Kidney capillary endothelial cell (primary cell): Measurements from ENCODE around the gene ACTMAP.
"Not testable (repeated sequence)": the region's sequence is repeated elsewhere in the genome, so short reads cannot be mapped to it uniquely, and the experiment has no call there.

Experiments used
- DNase-seq: peaks from one replicate; pipeline ENCODE4 v3.0.0-alpha.2; 2018; ENCODE audit warnings: low spot score

ACTMAP gene, protein sequence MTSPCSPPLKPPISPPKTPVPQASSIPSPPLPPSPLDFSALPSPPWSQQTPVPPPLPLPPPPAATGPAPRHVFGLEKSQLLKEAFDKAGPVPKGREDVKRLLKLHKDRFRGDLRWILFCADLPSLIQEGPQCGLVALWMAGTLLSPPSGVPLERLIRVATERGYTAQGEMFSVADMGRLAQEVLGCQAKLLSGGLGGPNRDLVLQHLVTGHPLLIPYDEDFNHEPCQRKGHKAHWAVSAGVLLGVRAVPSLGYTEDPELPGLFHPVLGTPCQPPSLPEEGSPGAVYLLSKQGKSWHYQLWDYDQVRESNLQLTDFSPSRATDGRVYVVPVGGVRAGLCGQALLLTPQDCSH

DNA sequence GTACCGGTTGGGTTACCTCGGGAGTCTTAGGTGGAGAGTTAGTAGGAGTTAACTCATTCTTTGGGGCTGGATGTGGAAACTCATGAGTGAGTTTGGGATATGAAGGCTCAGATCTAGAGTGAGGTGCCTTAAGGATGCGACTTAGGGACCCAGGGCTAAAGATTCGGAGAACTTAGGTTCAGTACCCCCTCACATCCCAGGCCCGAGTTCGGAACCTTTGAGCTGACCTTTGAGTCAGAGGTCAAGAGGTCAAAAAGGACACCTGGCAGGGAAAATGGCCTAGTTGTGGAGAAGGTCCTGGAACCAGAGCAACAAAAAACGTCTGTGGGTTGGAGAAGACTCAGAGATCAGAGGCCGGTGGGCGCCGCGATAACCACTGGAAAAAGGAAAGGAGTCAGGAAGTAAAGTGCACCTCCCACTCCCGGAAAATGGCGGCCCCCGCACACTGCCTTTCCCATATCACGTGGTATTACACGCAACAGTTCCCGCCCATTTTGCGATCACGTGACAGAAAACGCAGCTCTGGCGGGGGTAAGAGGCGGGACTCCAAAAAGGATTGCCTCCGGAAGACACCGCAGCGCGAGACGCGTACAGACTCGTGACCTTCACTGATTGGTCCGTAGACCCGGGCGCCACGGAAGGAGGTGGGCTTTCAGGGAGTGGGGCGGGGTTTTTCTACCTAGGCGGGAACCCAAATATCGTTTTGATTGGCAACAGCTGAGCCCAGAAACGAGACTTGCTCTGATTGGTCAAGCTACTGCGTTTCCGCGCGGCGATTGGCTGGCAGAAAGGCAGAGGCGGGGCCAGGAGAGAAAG lies at the start of gene ACTMAP:
Gene ACTMAP (minus strand): TSS at position 420 of the 816 bp plus-strand sequence. CDS start 674 bp downstream, outside the sequence.
- DNase-seq = peak; percentile 99

DNA sequence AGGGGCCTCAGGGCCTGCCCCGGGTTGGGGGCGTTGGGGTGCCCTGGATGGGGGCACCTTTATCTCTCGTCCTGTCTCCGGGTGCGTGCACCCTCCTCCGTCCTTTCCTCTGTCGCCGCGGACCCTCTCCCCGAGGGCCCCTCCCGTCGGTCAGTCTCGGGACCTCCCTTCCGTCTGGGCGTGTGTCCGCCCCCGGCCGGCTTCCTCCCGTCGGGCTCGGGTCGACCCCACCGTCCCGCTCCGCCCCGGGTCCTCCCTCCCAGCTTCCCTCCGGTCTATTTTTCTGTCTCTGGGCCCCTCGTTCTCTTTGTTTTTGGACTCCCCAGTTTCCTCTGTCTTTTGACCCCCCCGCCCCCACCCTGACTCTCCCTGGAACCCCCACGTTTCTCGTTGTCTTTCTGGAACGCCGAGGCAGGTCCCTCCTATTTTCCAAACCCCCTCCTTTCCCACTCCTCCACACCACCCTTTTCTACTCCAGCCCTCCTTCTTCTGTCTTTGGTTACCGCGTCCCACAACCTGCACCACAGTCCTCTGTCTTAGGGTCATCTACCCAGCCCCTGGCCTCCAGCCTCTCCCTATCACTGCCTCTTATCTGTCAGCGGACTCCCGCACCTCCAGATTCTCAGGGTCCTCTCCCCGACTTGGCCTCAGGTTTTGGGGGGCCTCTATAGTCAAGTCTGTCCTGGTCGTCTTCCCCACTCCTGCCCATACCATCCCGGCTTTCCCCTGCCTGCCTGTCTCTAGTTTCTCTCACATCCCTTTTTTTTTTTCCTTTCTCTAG lies 49.5 kb upstream of the ACTMAP start:
- DNase-seq = no peak

DNA sequence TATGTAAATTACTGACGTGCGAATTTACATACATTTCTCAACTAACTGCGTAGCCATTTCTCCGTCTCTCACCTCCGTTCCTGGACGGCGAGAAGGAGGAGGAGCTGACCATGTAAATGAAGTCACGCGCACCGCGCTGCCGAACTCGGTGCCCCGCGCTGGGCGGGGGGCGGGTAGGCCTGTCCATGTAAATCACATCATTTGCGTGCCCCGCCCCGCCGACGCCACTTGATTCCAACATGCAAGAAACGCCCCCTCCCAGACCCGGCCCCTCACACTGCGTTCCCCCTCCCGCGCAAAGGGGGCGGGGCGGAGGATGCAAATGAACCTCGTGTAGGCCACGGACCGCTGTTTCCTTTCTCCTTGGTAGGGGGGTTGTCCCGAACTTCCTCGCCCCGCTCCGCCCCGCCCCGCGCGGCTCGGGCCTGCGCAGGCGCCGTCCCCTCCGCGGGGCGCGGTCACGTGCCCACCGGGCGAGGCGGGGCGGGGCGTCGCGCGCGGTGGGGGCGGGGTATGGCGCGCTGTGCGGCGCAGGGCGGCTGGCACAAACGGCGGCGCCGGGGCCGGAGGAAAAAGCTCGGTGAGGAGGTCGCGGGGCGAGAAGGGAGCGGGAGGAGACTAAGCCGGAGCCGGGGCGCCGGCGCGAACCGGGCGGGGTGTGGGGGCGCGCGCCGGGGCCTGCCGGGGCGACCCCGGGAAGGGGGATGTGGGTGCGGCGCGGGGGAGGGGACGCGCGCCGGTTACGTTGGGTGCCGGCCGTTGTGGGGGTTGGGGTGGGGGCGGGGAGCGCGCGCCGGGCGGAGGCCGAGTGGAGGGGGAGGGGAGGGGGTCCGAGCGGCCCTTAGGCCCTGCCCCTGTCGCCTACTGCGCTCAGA lies 48.6 kb upstream of the ACTMAP start, which contains the start of gene EGLN2:
Gene EGLN2 (plus strand): TSS at position 509 of the 875 bp plus-strand sequence. CDS start 1,382 bp downstream, outside the sequence.
- DNase-seq = peak; percentile 99

DNA sequence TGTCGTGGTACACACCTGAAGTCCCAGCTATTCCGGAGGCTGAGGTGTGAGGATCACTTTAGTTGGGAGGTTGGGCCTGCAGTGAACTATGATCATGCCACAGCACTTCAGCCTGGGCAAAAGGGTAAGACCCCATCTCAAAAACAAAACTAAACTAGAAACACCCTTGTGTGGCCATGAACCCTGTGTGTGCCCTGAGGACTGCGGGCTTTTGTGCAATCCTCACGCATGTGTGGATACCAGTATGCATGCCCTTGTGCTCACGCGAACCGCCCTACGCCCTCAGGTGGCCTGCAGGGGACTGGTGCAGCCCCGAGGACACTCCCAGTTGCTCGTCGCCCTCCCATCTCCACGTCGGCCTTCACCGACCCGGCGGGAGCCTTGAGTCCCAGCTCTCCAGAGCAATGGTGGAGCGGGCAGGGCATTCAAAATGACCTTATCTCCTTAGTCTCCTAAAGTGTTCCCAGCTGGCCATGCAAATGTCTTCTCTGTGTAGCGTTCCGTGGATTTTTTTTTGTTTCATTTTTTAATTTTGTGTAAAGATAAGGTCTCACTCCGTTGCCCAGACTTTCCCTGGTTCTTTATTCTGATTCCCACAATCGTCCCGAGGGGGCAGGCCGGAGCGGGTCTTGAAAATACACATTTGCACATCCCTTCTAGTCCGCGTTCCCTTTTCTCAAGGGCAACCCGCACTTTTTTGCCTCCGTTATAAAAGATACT lies 47.8 kb upstream of the ACTMAP start:
- no peak for DNase-seq

DNA sequence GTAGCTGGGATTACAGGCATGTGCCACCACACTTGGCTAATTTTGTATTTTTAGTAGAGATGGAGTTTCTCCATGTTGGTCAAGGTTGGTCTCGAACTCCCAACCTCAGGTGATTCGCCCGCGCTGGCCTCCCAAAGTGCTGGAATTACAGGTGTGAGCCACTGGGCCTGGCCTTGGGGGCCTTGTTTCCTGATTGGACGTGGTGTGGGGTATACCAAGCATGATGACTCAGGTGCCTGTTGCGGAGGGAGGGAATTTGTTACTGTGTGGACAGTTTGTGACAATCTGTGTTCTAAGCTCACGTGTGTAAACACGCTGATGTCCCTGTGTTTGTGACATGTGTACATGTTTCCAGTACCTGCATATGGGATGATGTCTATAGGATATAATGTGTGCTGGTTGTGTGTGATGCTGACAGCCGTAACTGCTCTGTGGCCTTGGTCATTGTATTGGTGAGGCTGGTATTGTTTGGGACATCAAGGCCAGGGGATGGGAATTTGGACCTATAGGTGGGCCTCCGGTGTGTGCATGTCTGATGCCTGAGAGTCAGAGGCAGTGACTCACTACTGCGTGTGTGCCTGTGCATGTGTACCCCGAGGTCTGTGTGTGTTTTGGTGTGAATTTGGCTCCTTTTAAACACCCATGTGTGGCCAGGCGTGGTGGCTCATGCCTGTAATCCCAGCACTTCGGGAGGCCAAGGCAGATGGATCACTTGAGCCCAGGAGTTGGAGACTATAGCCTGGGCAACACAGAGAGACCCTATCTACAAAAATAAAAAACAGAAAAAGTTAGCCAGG lies 47.1 kb upstream of the ACTMAP start:
- DNase-seq = no peak

DNA sequence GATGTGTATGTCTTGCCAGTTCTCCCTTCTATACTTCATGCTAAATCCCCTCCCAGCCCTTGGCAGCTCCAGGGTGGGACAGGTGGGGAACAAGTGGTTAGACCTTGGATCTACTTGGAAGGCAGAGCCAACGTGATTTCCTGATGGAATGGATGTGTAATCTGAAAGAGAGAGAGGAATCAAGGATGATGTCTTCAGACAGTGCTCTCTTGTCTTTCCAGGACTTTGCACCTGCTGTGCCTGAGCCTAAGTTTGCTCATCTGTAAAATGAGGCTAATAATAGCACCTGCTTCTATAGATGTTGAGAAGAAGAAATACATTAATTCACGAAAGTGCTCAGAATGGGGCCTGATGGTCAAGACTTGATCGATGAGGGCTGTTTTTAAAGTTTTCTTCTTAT lies 41.7 kb upstream of the ACTMAP start:
- no peak for DNase-seq

DNA sequence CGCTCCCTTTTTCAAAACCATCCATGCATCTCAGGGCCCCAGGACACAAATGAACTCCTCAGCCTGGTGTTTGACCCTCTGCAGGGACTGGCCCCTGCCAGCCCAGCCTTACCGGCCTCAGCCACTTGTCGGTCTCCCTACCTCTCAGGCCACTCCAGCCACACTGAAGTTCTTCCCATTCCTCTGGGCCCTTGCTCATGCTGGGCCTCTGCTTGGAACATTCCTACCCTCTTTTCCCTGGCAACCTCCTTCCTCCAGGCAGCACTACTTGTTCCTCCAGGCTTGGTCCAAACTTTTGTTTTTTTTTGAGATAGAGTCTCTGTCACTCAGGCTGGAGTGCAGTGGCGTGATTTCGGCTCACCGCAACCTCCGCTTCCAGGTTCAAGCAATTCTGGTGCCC lies 41.1 kb upstream of the ACTMAP start:
- DNase-seq = no peak

DNA sequence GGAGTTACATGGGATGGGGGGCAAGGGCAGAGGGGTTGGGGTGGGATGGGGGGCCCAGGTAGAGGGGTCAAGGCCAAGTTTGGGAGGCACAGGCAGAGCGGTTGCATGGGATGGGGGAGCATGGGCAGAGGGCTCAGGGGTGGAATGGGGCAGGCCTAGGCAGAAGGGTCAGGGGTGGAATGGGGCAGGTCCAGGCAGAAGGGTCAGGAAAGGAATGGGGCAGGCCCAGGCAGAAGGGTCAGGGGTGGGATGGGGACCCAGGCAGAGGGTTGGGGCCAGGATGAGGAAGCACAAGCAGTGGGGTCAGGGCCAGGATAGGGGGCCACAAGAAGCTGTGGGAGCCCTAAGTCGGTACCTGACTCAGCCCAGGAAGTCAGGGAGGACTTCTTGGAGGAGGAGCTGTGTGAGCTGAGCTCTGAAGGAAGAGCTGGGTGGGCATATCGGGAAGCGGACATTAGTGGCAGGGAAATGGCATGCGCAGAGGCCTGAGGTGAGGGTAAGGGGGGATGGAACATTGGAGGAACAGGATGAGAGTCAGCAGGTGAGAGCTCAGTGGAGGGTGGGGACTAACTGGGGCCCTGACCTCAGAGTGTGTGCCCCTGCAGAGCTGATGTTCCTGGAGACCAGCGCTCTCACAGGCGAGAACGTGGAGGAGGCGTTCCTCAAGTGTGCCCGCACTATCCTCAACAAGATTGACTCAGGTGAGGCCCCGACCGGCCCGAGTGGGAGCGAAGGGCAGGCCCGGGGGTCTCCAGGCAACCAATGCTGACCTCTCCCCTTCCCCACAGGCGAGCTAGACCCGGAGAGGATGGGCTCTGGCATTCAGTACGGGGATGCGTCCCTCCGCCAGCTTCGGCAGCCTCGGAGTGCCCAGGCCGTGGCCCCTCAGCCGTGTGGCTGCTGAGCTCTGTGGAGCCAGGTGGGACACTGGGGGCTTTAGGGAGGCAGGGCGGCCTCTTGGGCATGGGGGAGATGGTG lies 36.1 kb upstream of the ACTMAP start:
- DNase-seq = no peak

DNA sequence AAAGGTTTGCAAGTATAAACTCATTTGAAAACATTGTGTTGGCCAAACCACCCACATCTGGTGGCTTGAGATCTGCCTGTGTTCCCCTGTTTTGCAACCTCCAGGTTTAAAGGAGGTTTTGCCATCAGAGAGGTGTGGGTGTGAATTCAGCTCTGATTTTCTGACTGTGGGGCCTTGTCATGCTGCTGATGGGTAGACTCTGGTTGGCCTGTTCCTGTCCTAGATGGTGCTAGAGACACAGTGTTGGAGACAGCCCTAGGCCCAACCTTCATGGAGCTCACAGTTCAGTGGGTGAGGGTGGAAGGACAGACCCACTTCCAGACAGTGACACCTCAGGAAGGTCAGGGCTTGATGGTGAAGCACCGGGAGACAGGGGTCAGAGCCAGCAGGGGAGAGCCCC lies 35.2 kb upstream of the ACTMAP start:
- no peak for DNase-seq

DNA sequence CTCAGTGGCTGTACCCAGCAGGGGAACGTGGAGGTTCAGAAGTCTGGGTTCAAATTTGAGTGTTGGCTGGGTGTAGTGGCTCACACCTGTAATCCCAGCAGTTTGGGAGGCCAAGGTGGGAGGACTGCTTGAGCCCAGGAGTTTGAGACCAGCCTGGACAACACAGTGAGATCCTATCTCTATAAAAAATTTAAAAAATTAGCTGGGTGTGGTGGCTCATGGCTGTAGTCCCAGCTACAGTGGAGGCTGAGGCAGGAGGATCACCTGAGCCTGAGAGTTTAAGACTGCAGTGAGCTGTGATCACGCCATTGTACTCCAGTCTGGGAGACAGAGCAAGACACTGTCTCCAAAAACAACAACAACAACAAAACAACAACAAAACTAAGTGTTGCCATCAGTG lies 33.9 kb upstream of the ACTMAP start:
- not testable (repeated sequence) for DNase-seq

DNA sequence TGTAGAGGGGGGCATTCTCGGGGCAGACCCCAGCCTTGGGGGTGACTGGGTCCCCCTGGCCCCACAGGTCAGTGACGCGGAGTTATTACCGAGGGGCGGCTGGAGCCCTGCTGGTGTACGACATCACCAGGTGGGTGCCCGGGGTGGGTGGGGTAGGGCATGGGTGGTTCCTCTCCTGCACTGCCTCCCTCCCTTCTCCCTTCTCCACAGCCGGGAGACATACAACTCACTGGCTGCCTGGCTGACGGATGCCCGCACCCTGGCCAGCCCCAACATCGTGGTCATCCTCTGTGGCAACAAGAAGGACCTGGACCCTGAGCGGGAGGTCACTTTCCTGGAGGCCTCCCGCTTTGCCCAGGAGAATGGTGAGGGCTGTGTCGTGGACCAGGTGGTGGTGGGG lies 33.4 kb upstream of the ACTMAP start:
- DNase-seq = no peak

DNA sequence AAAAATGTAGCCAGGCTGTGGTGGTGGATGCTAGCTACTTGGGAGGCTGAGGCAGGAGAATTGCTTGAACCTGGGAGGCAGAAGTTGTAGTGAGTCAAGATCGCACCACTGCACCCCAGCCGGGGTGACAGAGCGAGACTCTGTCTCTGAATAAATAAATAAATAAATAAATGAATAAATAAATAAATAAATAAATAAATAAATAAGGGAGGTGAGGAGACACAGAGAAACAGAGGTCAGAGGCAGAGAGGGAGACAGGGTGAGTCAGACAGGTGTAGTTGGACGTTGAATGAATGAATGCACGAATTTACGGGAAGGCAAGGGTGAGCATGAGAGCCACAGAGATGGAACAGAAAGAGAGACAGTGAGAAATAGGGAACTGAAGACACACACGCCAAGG lies 30.9 kb upstream of the ACTMAP start:
- DNase-seq = no peak

DNA sequence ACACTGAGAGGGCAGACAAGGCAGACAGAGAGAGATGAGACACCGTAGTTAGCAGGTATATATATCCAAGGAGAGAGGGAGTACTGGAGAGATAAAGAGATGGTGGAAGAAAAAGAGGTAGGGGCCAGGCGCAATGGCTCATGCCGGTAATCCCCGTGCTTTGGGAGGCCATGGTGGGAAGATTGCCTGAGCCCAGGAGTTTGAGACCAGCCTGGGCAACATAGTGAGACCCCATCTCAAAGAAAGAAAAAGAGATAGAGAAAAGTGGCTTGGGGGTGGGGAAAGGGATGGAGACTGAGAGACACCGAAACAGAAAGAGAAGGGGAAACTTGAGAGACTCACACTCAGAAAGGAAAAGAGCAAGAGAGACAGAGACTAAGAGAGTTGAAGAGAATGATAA lies 30.3 kb upstream of the ACTMAP start:
- no peak for DNase-seq

DNA sequence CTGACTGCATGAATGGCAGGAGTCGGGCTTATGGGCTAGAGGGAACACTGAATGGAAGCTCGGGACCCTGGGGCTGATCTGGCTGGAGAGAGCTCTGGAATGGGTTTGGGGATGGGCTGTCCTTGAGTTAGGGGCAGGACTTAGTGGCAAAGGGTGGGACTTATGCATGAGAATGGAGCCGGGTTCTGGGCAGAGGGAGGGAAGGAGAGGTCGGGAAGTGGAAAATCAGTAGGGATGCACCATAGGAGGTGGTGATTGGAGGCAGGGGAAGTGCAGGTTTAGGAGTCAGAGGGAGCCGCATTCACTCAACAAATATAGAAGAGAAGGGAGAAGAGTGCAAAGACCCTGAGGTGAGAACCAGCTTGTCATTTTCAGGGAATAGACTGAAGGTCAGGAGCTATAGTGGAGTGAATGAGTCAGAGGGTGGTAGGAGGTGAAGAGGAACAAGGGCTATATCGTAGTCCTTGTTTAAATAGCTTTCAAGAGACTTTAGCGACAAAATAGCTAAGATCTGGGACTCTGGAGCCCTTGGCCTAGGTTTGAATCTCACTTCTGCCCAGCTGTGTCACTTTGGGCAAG lies 28.5 kb upstream of the ACTMAP start:
- no peak for DNase-seq

DNA sequence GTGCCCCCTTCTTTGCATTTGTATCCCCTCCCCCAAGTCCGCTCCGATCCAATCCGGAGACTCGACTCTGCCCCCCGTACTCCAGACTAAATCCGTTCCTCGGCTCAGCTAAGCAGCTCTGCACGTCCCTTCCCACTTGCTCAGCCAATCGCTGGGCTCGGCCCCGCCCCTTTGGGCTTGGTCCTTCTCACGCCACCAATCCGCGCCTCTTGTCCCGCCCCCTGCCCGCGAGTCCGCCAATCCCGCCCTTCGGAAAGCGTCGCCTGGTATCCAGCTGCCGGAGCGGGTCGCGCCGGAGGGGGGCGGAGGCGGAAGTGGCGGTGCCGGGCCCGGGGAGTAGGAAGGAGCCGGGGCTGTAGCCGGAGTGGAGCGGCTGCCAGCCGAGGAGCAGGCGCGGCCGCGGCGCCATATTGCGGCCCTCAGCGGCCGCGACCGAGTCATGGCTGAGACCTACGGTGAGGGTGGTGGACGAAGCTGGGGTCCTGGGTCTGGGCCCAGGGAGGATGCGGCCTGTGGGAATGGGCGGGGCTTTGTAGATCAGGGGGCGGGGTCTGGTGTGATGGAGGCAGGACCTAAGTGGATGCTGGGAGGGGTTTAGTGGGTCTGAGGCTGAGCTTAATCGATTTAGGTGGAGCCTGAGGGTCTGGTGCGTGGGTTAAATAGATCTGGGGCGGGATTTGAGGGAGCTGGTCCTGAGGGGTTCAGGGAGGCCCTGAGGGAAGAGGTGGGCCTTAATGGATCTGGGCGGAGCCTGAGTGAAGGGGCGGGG lies 27.8 kb upstream of the ACTMAP start, which contains the start of gene RAB4B:
Gene RAB4B (plus strand): TSS at position 311 of the 769 bp plus-strand sequence. CDS start 129 bp downstream, at position 440.
- DNase-seq = peak; percentile 99

DNA sequence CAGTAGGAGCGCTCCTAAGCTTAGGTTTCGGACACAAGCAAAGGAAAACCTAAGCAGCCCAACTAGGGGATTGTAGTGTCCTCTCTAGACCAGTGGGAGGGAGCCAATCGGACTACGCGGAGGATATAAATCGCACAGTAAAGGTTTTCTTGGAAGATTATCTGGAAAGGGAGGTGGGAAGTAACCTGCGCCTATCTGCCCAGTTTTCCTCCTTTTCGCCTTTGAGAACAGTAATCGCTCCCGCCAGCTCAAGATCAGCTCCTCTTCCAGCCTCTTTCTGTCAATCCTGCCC lies 27.3 kb upstream of the ACTMAP start:
- DNase-seq = peak; percentile 84

DNA sequence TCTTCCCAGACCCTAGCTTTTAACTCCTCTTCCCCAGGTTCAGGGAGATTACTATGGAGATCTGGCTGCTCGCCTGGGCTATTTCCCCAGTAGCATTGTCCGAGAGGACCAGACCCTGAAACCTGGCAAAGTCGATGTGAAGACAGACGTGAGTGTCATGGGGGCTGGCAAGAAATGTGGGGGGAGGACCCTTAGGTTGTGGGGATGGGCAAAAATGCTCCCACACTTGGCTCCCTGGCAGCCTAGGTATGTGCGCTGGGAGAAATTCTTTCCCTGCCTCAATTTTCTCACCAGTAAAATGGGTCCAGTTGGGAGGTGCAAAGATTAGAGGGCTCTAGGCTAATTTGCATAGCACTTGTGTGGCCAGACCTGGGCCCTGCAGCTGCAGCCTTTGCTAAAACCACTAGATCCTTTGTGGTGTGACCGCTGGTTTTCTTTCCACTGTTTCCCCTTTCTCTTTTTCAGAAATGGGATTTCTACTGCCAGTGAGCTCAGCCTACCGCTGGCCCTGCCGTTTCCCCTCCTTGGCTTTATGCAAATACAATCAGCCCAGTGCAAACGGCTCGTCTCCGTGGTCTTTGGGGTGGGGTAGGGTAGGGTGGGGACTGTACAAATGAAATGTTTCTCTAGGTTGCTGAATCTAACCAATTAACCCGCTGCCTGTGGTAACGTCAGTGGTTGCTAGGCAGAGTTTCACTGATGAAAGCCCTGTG lies 26.8 kb upstream of the ACTMAP start:
- DNase-seq = no peak
